HepG2 (cell line): ENCODE data around the gene L2HGDH. TPM values are rescaled to one million over a fixed set of nuclear protein-coding genes. Genes with fewer than 3 reads are reported as not detected.

Experiments used
- ATAC-seq: fragments of 200-7000 bp; cut with Tn5 transposase; 3 replicates; pipeline ENCODE4 v1.9.1; 2020; ENCODE audit warnings: mild to moderate bottlenecking, moderate library complexity
- BruUV-seq: library from RNA; stranded (reverse); fragments of 400-500 nt; replicated peaks from 2 replicates; lab custom pipeline; 2021; lab: Mats Ljungman, UMichigan
- CTCF ChIA-PET: fragments of 300-600 bp; formaldehyde crosslinking; extraction: SDS; loops from one replicate; lab custom pipeline; 2021; ENCODE audit warnings: low total read pairs, inconsistent platforms, low intra/inter-chr PET ratio; lab: Yijun Ruan, JAX
- POLR2A ChIA-PET: fragments of 350-600 bp; sonication (Branson Sonifier 250); formaldehyde crosslinking; loops from one replicate; lab custom pipeline; 2020; ENCODE audit warnings: antibody characterized with exemption, inconsistent platforms; lab: Yijun Ruan, JAX
- DNase-seq: peaks from one replicate; pipeline ENCODE4 v3.0.0-alpha.2; 2015; ENCODE audit warnings: low spot score
- FAIRE-seq: peaks from 3 replicates; lab custom pipeline; 2011; peaks lifted over from hg19 to GRCh38; lab: Jason Lieb, UNC
- H2AFZ ChIP-seq: one replicate; pipeline ENCODE4 v1.6.1; 2011; ENCODE audit warnings: low read length, inconsistent platforms
- H3K27ac ChIP-seq: fragments of 300-600 bp; 3 replicates; pipeline ENCODE4 v1.8.0; 2011; ENCODE audit warnings: mixed run types, mild to moderate bottlenecking, mixed read lengths, low read length, inconsistent platforms; ENCODE audit not compliant: insufficient read depth; ENCODE audit errors: extremely low read length
- H3K27me3 ChIP-seq, 2 experiments: fragments of 200-600 bp in 1 of 2; 2 replicates in 1 of 2; 3 replicates in 1 of 2; pipeline versions ENCODE4 v1.6.0 to v1.8.0; 2011; ENCODE audit warnings: low read length in 2 of 2, mild to moderate bottlenecking in 2 of 2, moderate library complexity in 2 of 2, inconsistent platforms in 1 of 2; ENCODE audit not compliant: insufficient read depth in 2 of 2, control insufficient read depth in 1 of 2
- H3K36me3 ChIP-seq, 2 experiments: fragments of 200-600 bp in 1 of 2; replicated peaks in 1 of 2; 2 replicates in 1 of 2; 3 replicates in 1 of 2; pipeline versions ENCODE4 v1.5.1 to v1.8.0; 2011; ENCODE audit warnings: low read length in 2 of 2, inconsistent platforms in 1 of 2; ENCODE audit not compliant: insufficient read depth in 2 of 2, control insufficient read depth in 1 of 2
- H3K4me1 ChIP-seq: 2 replicates; pipeline ENCODE4 v1.5.1; 2012; ENCODE audit warnings: low read length, inconsistent platforms; ENCODE audit not compliant: insufficient read depth
- H3K4me2 ChIP-seq: 2 replicates; pipeline ENCODE4 v1.6.0; 2011; ENCODE audit warnings: low read depth, low read length, inconsistent platforms
- H3K4me3 ChIP-seq, 3 experiments: fragments of 200-600 bp in 1 of 3; sonication (generic), shearing (Covaris generic) in 1 of 3; replicated peaks in 1 of 3; 2 replicates each; pipeline ENCODE4 v1.5.1; 2011 to 2016; ENCODE audit warnings: low read length in 3 of 3, inconsistent platforms in 2 of 3, low read depth in 2 of 3, mild to moderate bottlenecking in 2 of 3, control low read depth in 1 of 3, mixed read lengths in 1 of 3; ENCODE audit not compliant: insufficient read depth in 1 of 3
- H3K79me2 ChIP-seq: one replicate; pipeline ENCODE4 v1.6.1; 2011; ENCODE audit warnings: low read length, inconsistent platforms; ENCODE audit not compliant: insufficient read depth
- H3K9ac ChIP-seq: 2 replicates; pipeline ENCODE4 v1.6.0; 2011; ENCODE audit warnings: mild to moderate bottlenecking, low read depth, low read length, inconsistent platforms; ENCODE audit not compliant: insufficient read depth
- H3K9me3 ChIP-seq: 2 replicates; pipeline ENCODE4 v1.5.1; 2012; ENCODE audit warnings: mild to moderate bottlenecking, low read length
- H4K20me1 ChIP-seq: 2 replicates; pipeline ENCODE4 v1.6.0; 2011; ENCODE audit warnings: inconsistent platforms, mild to moderate bottlenecking, low read length, moderate library complexity; ENCODE audit not compliant: insufficient read depth
- CENPT ChIP-seq: sonication (generic); formaldehyde crosslinking; IDR thresholded peaks from 2 replicates; pipeline ENCODE4 v1.8.0; 2022; ENCODE audit warnings: low read depth, mild to moderate bottlenecking, moderate library complexity, missing genetic modification reagents
- DDIT3 ChIP-seq: sonication (generic); formaldehyde crosslinking; IDR thresholded peaks from 2 replicates; pipeline ENCODE4 v1.4.0; 2020; ENCODE audit warnings: mild to moderate bottlenecking, missing genetic modification reagents
- ELF1 ChIP-seq: sonication (generic); formaldehyde crosslinking; IDR thresholded peaks from 2 replicates; pipeline ENCODE4 v1.4.0; 2020; ENCODE audit warnings: missing genetic modification reagents
- KDM3A ChIP-seq: IDR thresholded peaks from 2 replicates; pipeline ENCODE4 v1.6.1; 2018; ENCODE audit warnings: low read depth, missing compliant biosample characterization
- MTERF4 ChIP-seq: sonication (generic); formaldehyde crosslinking; IDR thresholded peaks from 2 replicates; pipeline ENCODE4 v1.8.0; 2023; ENCODE audit warnings: mild to moderate bottlenecking, missing genetic modification reagents
- PLRG1 ChIP-seq: fragments of 450-650 bp; conservative IDR thresholded peaks from 2 replicates; pipeline ENCODE4 v1.6.1; 2016
- RARG ChIP-seq: sonication (generic); formaldehyde crosslinking; IDR thresholded peaks from 2 replicates; pipeline ENCODE4 v1.4.0; 2020; ENCODE audit warnings: low read depth, mild to moderate bottlenecking, missing genetic modification reagents
- RBM22 ChIP-seq: fragments of 200-400 bp; formaldehyde crosslinking; optimal IDR thresholded peaks from 2 replicates; pipeline ENCODE3; 2017; ENCODE audit warnings: mild to moderate bottlenecking, low read length, moderate library complexity
- ZKSCAN1 ChIP-seq: fragments of 150-350 bp; IDR thresholded peaks from 2 replicates; pipeline ENCODE4 v1.6.1; 2014; ENCODE audit warnings: low read length
- ZNF121 ChIP-seq: sonication (generic); formaldehyde crosslinking; IDR thresholded peaks from 2 replicates; pipeline ENCODE4 v1.5.0; 2020; ENCODE audit warnings: mild to moderate bottlenecking, missing genetic modification reagents
- ZNF143 ChIP-seq: sonication (generic); formaldehyde crosslinking; IDR thresholded peaks from 2 replicates; pipeline ENCODE4 v1.4.0; 2020; ENCODE audit warnings: missing genetic modification reagents
- ZNF326 ChIP-seq: sonication (generic); formaldehyde crosslinking; IDR thresholded peaks from 2 replicates; pipeline ENCODE4 v1.4.0; 2020; ENCODE audit warnings: missing genetic modification reagents, borderline replicate concordance
- ZNF709 ChIP-seq: sonication (generic); formaldehyde crosslinking; IDR thresholded peaks from 2 replicates; pipeline ENCODE4 v1.5.0; 2020; ENCODE audit warnings: mild to moderate bottlenecking, missing genetic modification reagents
- ZNF776 ChIP-seq: sonication (generic); formaldehyde crosslinking; IDR thresholded peaks from 2 replicates; pipeline ENCODE4 v1.4.0; 2020; ENCODE audit warnings: mild to moderate bottlenecking, missing genetic modification reagents
- ZNF891 ChIP-seq: sonication (generic); formaldehyde crosslinking; IDR thresholded peaks from 2 replicates; pipeline ENCODE4 v1.5.0; 2020; ENCODE audit warnings: mild to moderate bottlenecking, missing genetic modification reagents
- WGBS: methylation state at CpG from one replicate; pipeline ENCODE4 v1.1.6; 2017; ENCODE audit warnings: low lambda C conversion rate; 5-methylcytosine and 5-hydroxymethylcytosine counted together
- in situ Hi-C: cut with HindIII; loops from 2 replicates; pipeline ENCODE4 v1.10.0; 2017; ENCODE audit warnings: low pct_unique_long_range_greater_than_20kb; ENCODE audit not compliant: extremely low pct_ligation_motif_present
- intact Hi-C: fragments of 100-400 bp; cut with micrococcal nuclease; formaldehyde crosslinking; loops from one replicate; pipeline ENCODE4 v1.10.0; 2022; ENCODE audit not compliant: unreplicated experiment
- polyA plus RNA-seq, 8 experiments: library from polyadenylated mRNA; depleted of rRNA in 3 of 8; stranded (reverse) in 7 of 8; unstranded in 1 of 8; fragments of >200 nt; fragmentation: Illumina TruSeq in 4 of 8; extraction: Trizol in 4 of 8; gene quantifications; 2 replicates each; pipeline versions ENCODE4 v1.2.1 to v1.2.3, GENCODE V29; 2011 to 2016; ENCODE audit warnings: low read depth in 4 of 8, missing spikeins in 1 of 8, mixed read lengths in 1 of 8; ENCODE audit not compliant: insufficient read depth in 1 of 8
- total RNA-seq, 5 experiments: library from RNA; depleted of rRNA; stranded (reverse); fragments of >200 nt; fragmentation: Illumina TruSeq; extraction: Trizol; gene quantifications; 2 replicates each; pipeline ENCODE4 v1.2.3, GENCODE V29; 2016; ENCODE audit warnings: low read depth in 1 of 5
- TF ChIP-seq, protein P1 (sequence below): sonication (generic); formaldehyde crosslinking; IDR thresholded peaks from 2 replicates; pipeline ENCODE4 v1.5.1; 2020; ENCODE audit warnings: mild to moderate bottlenecking, missing genetic modification reagents, borderline replicate concordance
- TF ChIP-seq, protein P2 (sequence below): sonication (generic); formaldehyde crosslinking; IDR thresholded peaks from 2 replicates; pipeline ENCODE4 v1.8.0; 2022; ENCODE audit warnings: missing genetic modification reagents, mild to moderate bottlenecking, inconsistent platforms, borderline replicate concordance

The L2HGDH gene
- total and polyA plus RNA-seq, 2 of the 13 experiments (the other 11 are each of a cell fraction or from before 2014, with no cell fraction given), result 3.3 to 5.0 TPM

DNA sequence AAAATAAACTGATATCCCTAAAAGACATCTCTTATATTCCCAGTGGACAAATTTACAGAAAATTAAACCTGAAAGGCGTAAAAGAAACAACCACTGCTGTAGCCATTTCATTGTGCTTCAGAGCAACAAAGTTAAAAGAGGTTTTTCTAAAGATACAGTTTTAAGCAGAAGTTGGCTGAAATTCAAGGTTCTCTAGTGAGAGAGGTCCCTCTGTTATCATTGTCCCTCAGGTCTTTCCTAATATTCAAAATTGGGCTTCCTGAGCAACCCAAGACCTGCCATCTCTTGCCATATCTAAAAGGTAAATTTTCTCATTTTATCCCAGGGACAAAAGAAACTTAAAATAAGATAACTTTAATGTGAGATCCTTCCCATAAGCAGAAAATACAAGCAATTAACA lies 69.9 kb downstream of the L2HGDH start:
- H4K20me1 ChIP-seq, result no peaks in the 10 kb centered on the region
- in situ Hi-C loops, result loop anchor here (25.0 kb wide), 1 partner anchor 380 kb away; the partner anchor contains the start of gene NEMF
- no peak overlapping the region for H3K4me2 ChIP-seq
- H3K9me3 ChIP-seq, result no peaks in the 10 kb centered on the region
- ATAC-seq (no peak), DNase-seq (no peak), FAIRE-seq (no peak)
- no peaks in the 10 kb centered on the region for H3K27me3 ChIP-seq
- no TSS peak for BruUV-seq
- intact Hi-C loops, result no loop called here
- CTCF ChIA-PET, result no interaction called here
- H3K4me1 ChIP-seq, result peaks cover 25% of the 10 kb centered on the region
- 100% methylated on average over 1 of the region's 1 CpG for WGBS
- no peak overlapping the region for H3K9ac ChIP-seq
- POLR2A ChIA-PET, result no interaction called here
- H3K79me2 ChIP-seq, result no peaks in the 10 kb centered on the region
- H3K4me3 ChIP-seq, result no peak overlapping the region
- no peak for TF ChIP-seq MTERF4
- TF ChIP-seq ZNF121, result no peak
- no peak for TF ChIP-seq ZNF326 (CRISPR knock-in tag)
- no peak for TF ChIP-seq ZNF891 (CRISPR knock-in tag)
- H2AFZ ChIP-seq, result no peak overlapping the region
- H3K27ac ChIP-seq, result no peak overlapping the region
- no peaks in the 10 kb centered on the region for H3K36me3 ChIP-seq

- H3K4me1 ChIP-seq, result peaks cover 37% of the 10 kb centered on the region
- H3K4me3 ChIP-seq, result no peak overlapping the region
- ChIA-PET POLR2A (no interaction called here), CTCF (no interaction called here)
- no peak overlapping the region for H3K27ac ChIP-seq
- ATAC-seq, result peak; percentile 47; the same call in 1 of the 3 replicates
- H3K4me2 ChIP-seq, result no peak overlapping the region
- no peaks in the 10 kb centered on the region for H3K36me3 ChIP-seq
- 30% methylated on average over 3 of the region's 3 CpGs for WGBS
- H3K9me3 ChIP-seq, result no peaks in the 10 kb centered on the region; the same call in 1 of the 2 replicates
- no peaks in the 10 kb centered on the region for H3K79me2 ChIP-seq
- no peaks in the 10 kb centered on the region for H4K20me1 ChIP-seq
- no peak for FAIRE-seq
- DNase-seq, result no peak
- H3K27me3 ChIP-seq, result no peaks in the 10 kb centered on the region
- H3K9ac ChIP-seq, result no peak overlapping the region
- BruUV-seq, result no TSS peak
- H2AFZ ChIP-seq, result no peak overlapping the region
- intact Hi-C loops (no loop called here), in situ Hi-C loops (loop anchor here (25.0 kb wide), 1 partner anchor 375 kb away; the partner anchor contains the start of gene NEMF)
- TF ChIP-seq CENPT (CRISPR knock-in tag) (no peak), RARG (CRISPR knock-in tag) (no peak), ZNF776 (no peak), DDIT3 (CRISPR knock-in tag) (no peak), PLRG1 (no peak), KDM3A (CRISPR knock-in tag) (no peak), ELF1 (CRISPR knock-in tag) (no peak), ZNF143 (CRISPR knock-in tag) (no peak), ZNF709 (CRISPR knock-in tag) (no peak), RBM22 (no peak), ZKSCAN1 (no peak)
- TF ChIP-seq, protein P1, sequence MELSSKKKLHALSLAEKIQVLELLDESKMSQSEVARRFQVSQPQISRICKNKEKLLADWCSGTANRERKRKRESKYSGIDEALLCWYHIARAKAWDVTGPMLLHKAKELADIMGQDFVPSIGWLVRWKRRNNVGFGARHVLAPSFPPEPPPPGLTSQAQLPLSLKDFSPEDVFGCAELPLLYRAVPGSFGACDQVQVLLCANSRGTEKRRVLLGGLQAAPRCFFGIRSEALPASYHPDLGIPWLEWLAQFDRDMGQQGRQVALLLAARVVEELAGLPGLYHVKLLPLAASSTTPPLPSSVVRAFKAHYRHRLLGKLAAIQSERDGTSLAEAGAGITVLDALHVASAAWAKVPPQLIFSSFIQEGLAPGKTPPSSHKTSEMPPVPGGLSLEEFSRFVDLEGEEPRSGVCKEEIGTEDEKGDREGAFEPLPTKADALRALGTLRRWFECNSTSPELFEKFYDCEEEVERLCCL (CRISPR knock-in tag), result no peak
- TF ChIP-seq, protein P2, sequence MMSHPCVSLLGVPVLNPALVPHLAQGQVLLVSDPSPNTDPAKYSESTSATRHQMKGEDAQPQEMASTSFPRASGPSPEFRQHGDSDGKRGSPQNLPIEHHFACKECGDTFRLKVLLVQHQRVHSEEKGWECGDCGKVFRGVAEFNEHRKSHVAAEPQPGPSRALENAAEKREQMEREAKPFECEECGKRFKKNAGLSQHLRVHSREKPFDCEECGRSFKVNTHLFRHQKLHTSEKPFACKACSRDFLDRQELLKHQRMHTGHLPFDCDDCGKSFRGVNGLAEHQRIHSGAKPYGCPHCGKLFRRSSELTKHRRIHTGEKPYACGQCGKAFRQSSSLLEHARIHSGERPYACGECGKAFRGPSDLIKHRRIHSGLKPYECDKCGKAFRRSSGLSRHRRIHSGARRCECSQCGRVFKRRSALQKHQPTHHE, result no peak
These were observed 74.6 kb downstream of the L2HGDH start for GRCh38 chr14:50237427-50237826.
